Measurements from ENCODE around the gene AKR1E2.

Gene AKR1E2

DNA sequence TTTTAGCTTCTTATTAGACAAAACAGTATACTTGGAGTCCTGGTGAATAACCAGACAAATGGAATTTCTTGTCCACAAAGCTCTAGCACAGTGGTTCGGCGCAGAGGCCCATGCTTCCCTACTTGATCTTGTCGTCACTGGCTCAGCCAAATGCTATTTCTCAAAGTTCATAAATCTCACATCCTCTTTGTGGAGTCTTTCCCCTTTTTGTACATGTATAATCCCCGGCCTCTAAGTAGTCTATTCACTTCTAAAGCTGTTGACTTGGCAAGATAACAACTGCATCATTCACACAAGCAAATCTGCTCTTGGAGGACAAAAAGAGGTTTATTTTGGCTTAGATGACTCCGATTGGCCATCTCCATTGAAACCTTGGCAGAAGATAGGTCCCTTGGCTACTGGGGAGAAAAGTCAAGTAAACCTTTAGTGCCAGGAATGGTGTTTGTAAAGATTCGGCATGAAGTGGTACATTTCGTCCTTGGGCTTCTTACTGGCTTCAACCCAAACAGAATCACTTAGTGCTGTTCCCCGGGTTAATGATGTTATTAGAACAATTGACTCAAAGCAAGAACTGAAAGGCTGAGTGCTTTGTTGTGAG lies 5.1 kb upstream of the AKR1E2 start:
- no peak overlapping the region for H3K27ac ChIP-seq
- no peaks in the 10 kb centered on the region for H3K36me3 ChIP-seq
- H3K27me3 ChIP-seq, result peaks cover 45% of the 10 kb centered on the region
- TF ChIP-seq, protein P1, sequence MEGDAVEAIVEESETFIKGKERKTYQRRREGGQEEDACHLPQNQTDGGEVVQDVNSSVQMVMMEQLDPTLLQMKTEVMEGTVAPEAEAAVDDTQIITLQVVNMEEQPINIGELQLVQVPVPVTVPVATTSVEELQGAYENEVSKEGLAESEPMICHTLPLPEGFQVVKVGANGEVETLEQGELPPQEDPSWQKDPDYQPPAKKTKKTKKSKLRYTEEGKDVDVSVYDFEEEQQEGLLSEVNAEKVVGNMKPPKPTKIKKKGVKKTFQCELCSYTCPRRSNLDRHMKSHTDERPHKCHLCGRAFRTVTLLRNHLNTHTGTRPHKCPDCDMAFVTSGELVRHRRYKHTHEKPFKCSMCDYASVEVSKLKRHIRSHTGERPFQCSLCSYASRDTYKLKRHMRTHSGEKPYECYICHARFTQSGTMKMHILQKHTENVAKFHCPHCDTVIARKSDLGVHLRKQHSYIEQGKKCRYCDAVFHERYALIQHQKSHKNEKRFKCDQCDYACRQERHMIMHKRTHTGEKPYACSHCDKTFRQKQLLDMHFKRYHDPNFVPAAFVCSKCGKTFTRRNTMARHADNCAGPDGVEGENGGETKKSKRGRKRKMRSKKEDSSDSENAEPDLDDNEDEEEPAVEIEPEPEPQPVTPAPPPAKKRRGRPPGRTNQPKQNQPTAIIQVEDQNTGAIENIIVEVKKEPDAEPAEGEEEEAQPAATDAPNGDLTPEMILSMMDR (IDR thresholded peaks at IDR 0.05), result no peak
- H3K4me3 ChIP-seq (ENCODE audit: low read depth in 1 of 2, low read length in 1 of 2), result no peak overlapping the region
- peaks cover 0 to 2% of the 10 kb centered on the region in 2 experiments for H3K4me1 ChIP-seq (ENCODE audit: control insufficient read depth in 1 of 2, insufficient read depth in 1 of 2, low read depth in 1 of 2, low read length in 1 of 2)
- no peaks in the 10 kb centered on the region for H3K9me3 ChIP-seq

DNA sequence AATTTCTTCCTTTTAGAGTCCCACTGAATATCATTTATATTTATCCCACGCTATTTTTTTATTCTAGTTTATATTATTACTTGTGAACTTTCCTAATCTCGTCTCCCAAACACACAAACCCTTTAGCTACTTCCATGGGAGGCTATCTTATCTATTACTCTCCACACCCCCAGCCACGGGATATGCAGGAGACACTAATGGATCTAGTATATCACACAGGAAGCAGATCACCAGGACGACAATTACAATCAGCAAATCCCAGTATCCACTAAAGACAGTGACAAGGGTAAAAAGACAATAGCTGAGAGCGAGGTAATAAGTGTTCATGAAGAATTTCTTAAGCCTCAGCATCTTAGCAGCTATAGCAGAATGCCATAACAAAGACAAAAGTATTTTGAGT lies 3.8 kb upstream of the AKR1E2 start:
- no peaks in the 10 kb centered on the region for H3K9me3 ChIP-seq
- H3K4me3 ChIP-seq (ENCODE audit: low read depth in 1 of 2, low read length in 1 of 2), result no peak overlapping the region
- no peaks in the 10 kb centered on the region for H3K36me3 ChIP-seq
- H3K27me3 ChIP-seq, result peaks cover 58% of the 10 kb centered on the region
- TF ChIP-seq, protein P1 (IDR thresholded peaks at IDR 0.05), result no peak
- H3K27ac ChIP-seq, result no peak overlapping the region
- H3K4me1 ChIP-seq (ENCODE audit: control insufficient read depth in 1 of 2, insufficient read depth in 1 of 2, low read depth in 1 of 2, low read length in 1 of 2), result peaks cover 0 to 11% of the 10 kb centered on the region in 2 experiments

DNA sequence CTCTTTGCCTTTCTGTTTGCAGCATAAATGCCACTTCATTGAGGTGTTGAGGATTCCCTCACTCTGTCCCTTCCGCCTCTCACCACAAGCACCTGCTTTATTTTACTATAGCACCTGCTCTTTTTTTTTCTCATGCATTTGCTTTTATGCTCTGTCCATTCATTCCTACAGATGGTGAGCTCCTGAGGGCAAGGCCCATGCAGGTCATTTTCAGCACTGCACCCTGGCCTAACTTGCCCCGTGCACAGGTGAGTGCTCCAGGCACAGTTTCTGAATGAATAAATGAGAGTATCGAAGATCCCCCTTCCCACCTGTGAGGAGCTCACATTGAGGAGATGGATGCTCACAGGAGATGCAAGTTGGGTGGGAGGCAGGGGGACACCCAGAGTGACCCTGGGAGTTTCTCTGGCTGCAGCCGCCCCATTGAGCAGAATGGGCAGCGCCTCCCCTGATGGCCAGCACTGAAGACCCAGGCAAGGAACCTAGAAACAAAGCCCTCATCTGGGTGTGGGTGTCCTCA lies 1.2 kb upstream of the AKR1E2 start:
- no peak overlapping the region for H3K4me3 ChIP-seq (ENCODE audit: low read depth in 1 of 2, low read length in 1 of 2)
- TF ChIP-seq, protein P1 (IDR thresholded peaks at IDR 0.05), result no peak
- H3K4me1 ChIP-seq (ENCODE audit: control insufficient read depth in 1 of 2, insufficient read depth in 1 of 2, low read depth in 1 of 2, low read length in 1 of 2), result peaks cover 0 to 11% of the 10 kb centered on the region in 2 experiments
- peaks cover 55% of the 10 kb centered on the region for H3K27me3 ChIP-seq
- H3K36me3 ChIP-seq, result no peaks in the 10 kb centered on the region
- H3K27ac ChIP-seq, result no peak overlapping the region
- no peaks in the 10 kb centered on the region for H3K9me3 ChIP-seq

DNA sequence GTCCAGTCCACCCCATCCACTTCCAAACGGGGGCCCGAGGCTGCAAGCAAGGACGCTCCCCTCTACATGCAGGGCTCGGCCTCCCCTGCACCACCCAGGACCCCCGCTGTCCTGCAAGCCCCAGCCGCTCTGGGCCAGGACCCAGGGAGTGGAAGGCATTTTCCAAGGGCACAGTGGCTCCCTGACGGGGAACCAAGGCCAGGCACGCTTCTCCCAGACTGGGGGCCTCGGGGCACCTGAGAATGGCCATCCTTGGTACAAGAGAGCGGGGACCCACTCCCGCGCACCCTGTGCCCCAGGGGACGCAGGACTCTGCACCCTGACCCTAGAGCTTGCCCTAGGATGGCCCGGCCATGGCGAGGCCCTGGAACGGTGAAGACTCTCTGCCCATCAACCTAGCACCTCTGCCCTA lies 545 bp upstream of the AKR1E2 start:
- H3K4me3 ChIP-seq (ENCODE audit: low read depth in 1 of 2, low read length in 1 of 2), result no peak overlapping the region
- TF ChIP-seq, protein P1 (IDR thresholded peaks at IDR 0.05), result no peak
- H3K27me3 ChIP-seq, result peaks cover 49% of the 10 kb centered on the region
- H3K27ac ChIP-seq, result no peak overlapping the region
- no peaks in the 10 kb centered on the region for H3K9me3 ChIP-seq
- no peaks in the 10 kb centered on the region for H3K36me3 ChIP-seq
- H3K4me1 ChIP-seq (ENCODE audit: control insufficient read depth in 1 of 2, insufficient read depth in 1 of 2, low read depth in 1 of 2, low read length in 1 of 2), result peaks cover 0 to 11% of the 10 kb centered on the region in 2 experiments

DNA sequence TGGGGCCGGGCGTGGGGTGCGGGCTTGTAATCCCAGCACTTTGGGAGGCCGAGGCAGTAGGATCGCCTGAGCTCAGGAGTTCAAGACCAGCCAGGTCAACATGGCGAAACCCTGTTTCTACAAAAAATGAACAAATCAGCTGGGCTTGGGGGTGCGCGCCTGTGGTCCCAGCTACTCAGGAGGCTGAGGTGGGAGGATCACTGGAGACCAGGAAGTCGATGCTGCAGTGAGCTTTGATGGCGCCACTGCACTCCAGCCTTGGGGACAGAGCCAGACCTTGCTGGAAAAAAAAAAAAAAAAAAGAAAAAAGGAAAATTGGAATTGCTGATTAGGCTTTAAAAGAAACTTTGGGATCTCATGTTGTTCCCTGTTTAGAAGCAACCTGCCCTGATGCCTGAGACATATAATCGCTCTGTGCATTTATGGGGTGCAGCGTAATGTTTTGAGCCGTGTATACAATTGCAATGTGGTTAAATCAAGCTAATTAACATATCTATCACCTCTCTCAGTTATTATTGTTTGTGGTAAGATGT lies 851 bp downstream of the AKR1E2 start:
- Histone ChIP-seq H3K36me3 (no peaks in the 10 kb centered on the region), H3K9me3 (no peaks in the 10 kb centered on the region), H3K4me3 (ENCODE audit: low read depth in 1 of 2, low read length in 1 of 2) (peak overlapping the region; percentile 29 to 59), H3K4me1 (ENCODE audit: control insufficient read depth in 1 of 2, insufficient read depth in 1 of 2, low read depth in 1 of 2, low read length in 1 of 2) (peaks cover 0 to 11% of the 10 kb centered on the region in 2 experiments), H3K27me3 (peaks cover 40% of the 10 kb centered on the region), H3K27ac (no peak overlapping the region)
- TF ChIP-seq, protein P1 (IDR thresholded peaks at IDR 0.05), result no peak
